IMR-90 (cell line): ENCODE data around the gene C2CD4D. TPM values are rescaled to one million over a fixed set of nuclear protein-coding genes. Genes with fewer than 3 reads are reported as not detected.

ENCODE experiments used
- ATAC-seq: fragments of 200-7000 bp; cut with Tn5 transposase; 2 replicates; pipeline ENCODE4 v1.9.1; 2020; ENCODE audit warnings: low read depth, mild to moderate bottlenecking, moderate library complexity
- BruUV-seq: library from RNA; stranded (reverse); fragments of 400-500 nt; replicated peaks from 2 replicates; lab custom pipeline; 2021; lab: Mats Ljungman, UMichigan
- CTCF ChIA-PET: fragments of 300-600 bp; formaldehyde crosslinking; extraction: SDS; loops from one replicate; lab custom pipeline; 2021; ENCODE audit warnings: antibody characterized with exemption; lab: Yijun Ruan, JAX
- POLR2A ChIA-PET: fragments of 300-600 bp; sonication (Branson Sonifier 250); formaldehyde crosslinking; loops from one replicate; lab custom pipeline; 2022; ENCODE audit warnings: antibody characterized with exemption; ENCODE audit not compliant: unreplicated experiment; lab: Charles Lee
- DNase-seq: peaks from one replicate; pipeline ENCODE4 v3.0.0; 2013
- H2AFZ ChIP-seq: replicated peaks from 2 replicates; pipeline ENCODE3; 2013; ENCODE audit warnings: low read length, mild to moderate bottlenecking; ENCODE audit not compliant: poor library complexity
- H2AK5ac ChIP-seq: 2 replicates; pipeline ENCODE4 v1.6.1; 2013; ENCODE audit warnings: low read depth, low read length, inconsistent platforms
- H2AK9ac ChIP-seq: replicated peaks from 2 replicates; pipeline ENCODE3; 2013; ENCODE audit warnings: mild to moderate bottlenecking, low read depth, low read length, moderate library complexity; ENCODE audit not compliant: poor library complexity
- H2BK120ac ChIP-seq: 2 replicates; pipeline ENCODE4 v1.6.1; 2013; ENCODE audit warnings: low read depth, low read length, inconsistent platforms
- H2BK15ac ChIP-seq: 3 replicates; pipeline ENCODE4 v1.6.1; 2013; ENCODE audit warnings: low read depth, low read length, inconsistent platforms
- H2BK20ac ChIP-seq: 2 replicates; pipeline ENCODE4 v1.6.1; 2013; ENCODE audit warnings: low read depth, mild to moderate bottlenecking, inconsistent platforms, low read length, moderate library complexity
- H2BK5ac ChIP-seq: 2 replicates; pipeline ENCODE4 v1.6.1; 2013; ENCODE audit warnings: mild to moderate bottlenecking, low read depth, low read length, inconsistent platforms; ENCODE audit not compliant: poor library complexity, severe bottlenecking
- H3K14ac ChIP-seq: replicated peaks from 2 replicates; pipeline ENCODE4 v1.6.1; 2013; ENCODE audit warnings: low read depth, low read length, inconsistent platforms
- H3K18ac ChIP-seq: 2 replicates; pipeline ENCODE4 v1.6.1; 2013; ENCODE audit warnings: low read depth, low read length, control low read depth
- H3K23ac ChIP-seq: 2 replicates; pipeline ENCODE4 v1.6.1; 2013; ENCODE audit warnings: low read depth, low read length, inconsistent platforms
- H3K27ac ChIP-seq: 2 replicates; pipeline ENCODE4 v1.5.1; 2013; ENCODE audit warnings: mild to moderate bottlenecking, control low read depth, low read length; ENCODE audit not compliant: insufficient read depth
- H3K27me3 ChIP-seq: 2 replicates; pipeline ENCODE4 v1.6.1; 2013; ENCODE audit warnings: low read length; ENCODE audit not compliant: control insufficient read depth, insufficient read depth
- H3K36me3 ChIP-seq: 2 replicates; pipeline ENCODE4 v1.6.1; 2013; ENCODE audit warnings: low read length, mixed read lengths; ENCODE audit not compliant: control insufficient read depth, insufficient read depth
- H3K4ac ChIP-seq: 2 replicates; pipeline ENCODE4 v1.6.1; 2013; ENCODE audit warnings: low read depth, low read length, inconsistent platforms
- H3K4me1 ChIP-seq: 2 replicates; pipeline ENCODE4 v1.6.1; 2013; ENCODE audit warnings: low read length, mixed read lengths; ENCODE audit not compliant: control insufficient read depth, insufficient read depth
- H3K4me2 ChIP-seq: 2 replicates; pipeline ENCODE4 v1.6.1; 2013; ENCODE audit warnings: low read depth, mild to moderate bottlenecking, control low read depth, low read length, moderate library complexity
- H3K4me3 ChIP-seq: 2 replicates; pipeline ENCODE4 v1.5.1; 2013; ENCODE audit warnings: low read depth, mild to moderate bottlenecking, control low read depth, low read length, moderate library complexity; ENCODE audit not compliant: insufficient read depth
- H3K56ac ChIP-seq: 2 replicates; pipeline ENCODE4 v1.6.1; 2013; ENCODE audit warnings: low read length, inconsistent platforms; ENCODE audit not compliant: insufficient read depth; ENCODE audit errors: extremely low read depth
- H3K79me1 ChIP-seq, 2 experiments: 2 replicates each; pipeline ENCODE4 v1.6.1; 2013; ENCODE audit warnings: low read length in 2 of 2, inconsistent platforms in 1 of 2, low read depth in 1 of 2
- H3K9ac ChIP-seq: 2 replicates; pipeline ENCODE4 v1.6.1; 2013; ENCODE audit warnings: low read depth, low read length, control low read depth
- H3K9me1 ChIP-seq: 2 replicates; pipeline ENCODE4 v1.6.1; 2013; ENCODE audit warnings: low read length, inconsistent platforms; ENCODE audit not compliant: insufficient read depth
- H3K9me3 ChIP-seq: 2 replicates; pipeline ENCODE4 v1.6.1; 2013; ENCODE audit warnings: low read length; ENCODE audit not compliant: control insufficient read depth, insufficient read depth
- H4K20me1 ChIP-seq: 2 replicates; pipeline ENCODE4 v1.6.1; 2013; ENCODE audit warnings: low read length, inconsistent platforms; ENCODE audit not compliant: insufficient read depth
- H4K5ac ChIP-seq: 2 replicates; pipeline ENCODE4 v1.6.1; 2013; ENCODE audit warnings: mild to moderate bottlenecking, low read depth, low read length, control low read depth
- H4K8ac ChIP-seq, 2 experiments: 2 replicates each; pipeline ENCODE4 v1.6.1; 2013; ENCODE audit warnings: low read depth in 2 of 2, low read length in 2 of 2, control low read depth in 1 of 2, inconsistent platforms in 1 of 2
- H4K91ac ChIP-seq: 2 replicates; pipeline ENCODE4 v1.6.1; 2013; ENCODE audit warnings: low read depth, low read length, inconsistent platforms; ENCODE audit not compliant: insufficient read depth
- CTCF ChIP-seq: conservative IDR thresholded peaks from 2 replicates; pipeline ENCODE4 v1.5.1; 2012; ENCODE audit warnings: mild to moderate bottlenecking, low read depth, low read length, improper control_type of control experiment
- MAZ ChIP-seq: IDR thresholded peaks from 2 replicates; pipeline ENCODE4 v1.6.1; 2012; ENCODE audit warnings: low read depth, mild to moderate bottlenecking, low read length, improper control_type of control experiment, moderate library complexity, borderline replicate concordance
- RAD21 ChIP-seq: IDR thresholded peaks from 2 replicates; pipeline ENCODE4 v1.6.1; 2012; ENCODE audit warnings: low read length, improper control_type of control experiment
- SMC3 ChIP-seq: fragments of 150-350 bp; IDR thresholded peaks from 2 replicates; pipeline ENCODE4 v1.6.1; 2016; ENCODE audit warnings: low read depth, mild to moderate bottlenecking, antibody characterized with exemption, low read length, moderate library complexity
- WGBS, 2 experiments: methylation state at CpG; one replicate each; pipeline versions ENCODE4 v1.1.5 to v1.1.7; 2013; ENCODE audit warnings: missing lambda C conversion rate in 2 of 2; ENCODE audit not compliant: insufficient read length in 1 of 2; ENCODE audit errors: extremely low coverage in 2 of 2; 5-methylcytosine and 5-hydroxymethylcytosine counted together
- dilution Hi-C: fragments of 300-500 bp; cut with HindIII; formaldehyde crosslinking; loops from one replicate; pipeline ENCODE4 v1.14.3; 2018; ENCODE audit warnings: low sequenced_read_pairs; ENCODE audit not compliant: unreplicated experiment
- in situ Hi-C: fragments of 300-500 bp; cut with MboI; formaldehyde crosslinking; loops from 3 replicates; pipeline ENCODE4 v1.14.3; 2019; ENCODE audit warnings: low sequenced_read_pairs, inconsistent platforms, mixed read lengths
- intact Hi-C: fragments of 100-400 bp; cut with micrococcal nuclease; formaldehyde crosslinking; loops from 2 replicates; pipeline ENCODE4 v1.10.0; 2022
- polyA plus RNA-seq, 3 experiments: library from polyadenylated mRNA; depleted of rRNA; stranded (reverse); fragments of >200 nt; gene quantifications; 2 replicates each; pipeline ENCODE4 v1.2.3, GENCODE V29; 2012; ENCODE audit warnings: low replicate concordance in 1 of 3
- total RNA-seq: library from RNA; depleted of rRNA; stranded (reverse); fragments of >200 nt; gene quantifications from 2 replicates; pipeline ENCODE4 v1.2.3, GENCODE V29; 2012

C2CD4D gene
- total and polyA plus RNA-seq, 2 of the 4 experiments (the other 2 are of a cell fraction) = not detected

- Histone ChIP-seq H4K20me1 (no peaks in the 10 kb centered on the region), H3K56ac (no peak overlapping the region), H3K9ac (no peak overlapping the region), H3K9me3 (no peaks in the 10 kb centered on the region; the same call in 1 of the 2 replicates), H3K27me3 (no peaks in the 10 kb centered on the region), H4K91ac (no peak overlapping the region), H2AK9ac (no peak overlapping the region), H2AFZ (no peak overlapping the region), H3K9me1 (peaks cover 2% of the 10 kb centered on the region; the same call in 1 of the 2 replicates), H4K5ac (no peak overlapping the region), H2BK15ac (no peak overlapping the region), H2BK120ac (no peak overlapping the region), H3K4ac (no peak overlapping the region), H3K4me2 (no peak overlapping the region), H3K36me3 (peaks cover 8% of the 10 kb centered on the region), H3K23ac (no peak overlapping the region), H3K4me1 (peaks cover 2% of the 10 kb centered on the region), H3K79me1 (no peaks in the 10 kb centered on the region), H3K27ac (no peak overlapping the region), H4K8ac (no peak overlapping the region), H3K4me3 (no peak overlapping the region), H3K18ac (no peak overlapping the region), H2AK5ac (no peak overlapping the region), H2BK5ac (no peak overlapping the region), H2BK20ac (no peak overlapping the region), H3K14ac (no peak overlapping the region)
- ATAC-seq (no peak), DNase-seq (no peak)
- no CpG with 5 or more reads among the region's 2 CpGs for WGBS, 2 experiments
- no TSS peak for BruUV-seq
- intact Hi-C loops = loop anchor here (1.0 to 2.0 kb wide), 2 partner anchors 104 to 112 kb away; partner anchors contain the start of gene S100A10
- CTCF ChIA-PET = no interaction called here
- POLR2A ChIA-PET = no interaction called here
- dilution Hi-C loops = loop anchor here (25.0 kb wide), 1 partner anchor 102 kb away; the partner anchor contains the start of gene TDRKH
- TF ChIP-seq MAZ = no peak
- TF ChIP-seq RAD21 = peak; percentile 33
- 0 out of 2 replicates have a peak, but pooled peaks have one; percentile 4 for TF ChIP-seq SMC3
- peak; percentile 45 for TF ChIP-seq CTCF
- in situ Hi-C loops = loop anchor here (10.0 kb wide), 1 partner anchor 116 kb away; no protein-coding TSS in a partner anchor
These were observed 49.5 kb upstream of the C2CD4D start for GRCh38 chr1:151888972-151889570.
